Fibroblast of peridontal ligament (primary cell): ENCODE measurements around the gene AACS.
"Not testable (repeated sequence)": the region's sequence is repeated elsewhere in the genome, so short reads cannot be mapped to it uniquely, and the experiment has no call there.

Experiments used
- DNase-seq: peaks from one replicate; pipeline ENCODE4 v3.0.0-alpha.2; 2010; ENCODE audit errors: extremely low read depth

Gene AACS

DNA sequence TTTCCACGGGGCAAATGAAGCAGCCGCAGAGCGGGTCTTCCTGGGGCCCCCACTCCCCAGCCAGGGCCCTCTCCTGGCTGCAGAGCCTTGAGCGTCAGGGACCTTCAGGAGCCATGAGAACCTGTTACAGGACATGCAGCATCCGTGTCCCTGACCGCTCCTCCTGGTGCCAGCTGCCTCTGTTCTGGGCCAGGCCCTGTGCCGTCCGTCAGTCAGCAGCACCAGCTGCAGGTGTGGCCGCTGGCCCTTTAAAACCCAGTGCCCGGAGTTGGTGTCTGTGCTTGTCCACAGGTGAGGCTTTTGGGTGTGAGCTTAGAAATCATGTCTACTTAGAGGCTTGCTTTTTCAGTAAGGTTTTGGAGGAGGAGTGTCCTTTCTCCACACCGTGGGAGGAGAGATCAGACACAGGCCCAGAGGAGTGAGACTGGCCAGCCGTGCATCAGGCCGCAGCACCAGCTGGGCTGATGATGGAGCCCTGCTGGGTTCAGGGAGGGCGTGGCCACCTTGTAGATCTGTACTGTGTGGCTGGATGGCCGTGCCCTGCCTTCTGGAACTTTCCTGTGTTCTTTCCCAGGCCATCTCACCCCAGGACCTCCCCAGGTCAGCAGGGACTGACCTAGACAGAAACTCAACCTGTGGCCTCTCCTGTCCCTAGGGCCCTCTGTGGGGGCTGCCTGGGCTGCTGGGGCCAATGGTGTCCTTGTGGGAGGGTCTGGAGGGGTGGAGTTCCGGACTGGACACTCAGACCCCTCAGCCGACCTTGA is 27.1 kb downstream of the AACS start:
- no peak for DNase-seq

DNA sequence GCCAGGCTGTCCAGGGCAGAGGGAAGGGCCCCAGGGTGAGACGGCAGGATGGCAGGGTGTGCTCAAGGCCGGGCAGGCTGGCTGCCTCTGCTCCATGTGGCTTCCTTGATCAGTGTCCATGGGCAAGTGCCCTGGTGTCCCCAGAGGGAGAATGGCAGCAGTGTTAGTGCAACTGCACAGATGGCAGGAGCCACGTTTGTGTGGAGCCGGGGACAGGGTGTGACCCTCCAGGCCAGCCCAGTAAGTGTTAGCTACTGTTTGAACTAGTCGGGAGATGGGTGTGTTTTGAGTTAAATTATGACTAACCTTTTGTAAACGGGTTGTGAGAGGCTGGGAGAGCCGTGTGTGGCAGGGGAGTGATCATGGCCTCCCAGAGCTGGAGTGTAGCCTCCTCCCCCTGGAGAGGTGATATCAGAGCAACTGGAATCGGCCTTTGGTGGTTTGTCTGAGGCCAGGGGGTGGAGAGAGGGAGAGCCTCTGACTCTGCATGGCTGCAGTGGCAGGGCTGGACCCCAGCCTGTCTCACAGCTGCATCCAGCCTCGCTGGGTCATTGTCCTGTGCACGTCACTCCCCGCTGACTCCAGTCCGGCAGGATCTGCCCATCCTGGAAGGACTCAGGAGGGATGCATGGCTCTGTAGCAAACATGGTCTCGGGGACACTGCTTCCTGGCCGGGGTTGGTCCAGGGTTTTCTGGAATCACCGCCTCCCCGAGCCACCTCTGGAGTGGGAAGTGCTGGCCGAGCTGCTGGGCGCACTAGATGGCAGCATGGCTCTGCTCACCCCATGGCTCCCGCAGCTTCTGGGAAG is 27.8 kb downstream of the AACS start:
- peak; percentile 61 for DNase-seq

- DNase-seq: no peak
Measured at GRCh38 chr12:125093681-125094330, 28.6 kb downstream of the AACS start.

DNA sequence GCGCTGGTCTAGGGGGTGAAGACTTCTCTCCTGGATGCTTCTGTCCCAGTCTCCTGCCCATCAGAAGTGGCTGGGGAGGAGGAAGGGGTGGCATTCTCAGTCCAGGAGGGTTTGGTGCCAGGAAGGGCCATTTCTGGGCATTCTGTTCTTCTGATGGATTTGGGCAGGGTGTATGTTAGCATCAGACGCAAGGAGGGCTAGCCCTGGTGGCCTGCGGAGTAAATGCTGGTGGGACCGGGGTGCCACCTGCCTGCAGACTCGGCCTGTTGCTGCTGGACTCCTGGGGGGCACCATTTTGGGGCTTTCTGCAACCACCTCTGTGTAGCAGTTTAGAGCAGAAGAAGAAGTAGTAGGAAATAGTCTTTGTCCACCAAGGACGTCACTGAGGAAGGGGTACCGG is 31.7 kb downstream of the AACS start:
- DNase-seq: no peak

- no peak for DNase-seq
Measured at GRCh38 chr12:125097427-125097826, 32.2 kb downstream of the AACS start.

DNA sequence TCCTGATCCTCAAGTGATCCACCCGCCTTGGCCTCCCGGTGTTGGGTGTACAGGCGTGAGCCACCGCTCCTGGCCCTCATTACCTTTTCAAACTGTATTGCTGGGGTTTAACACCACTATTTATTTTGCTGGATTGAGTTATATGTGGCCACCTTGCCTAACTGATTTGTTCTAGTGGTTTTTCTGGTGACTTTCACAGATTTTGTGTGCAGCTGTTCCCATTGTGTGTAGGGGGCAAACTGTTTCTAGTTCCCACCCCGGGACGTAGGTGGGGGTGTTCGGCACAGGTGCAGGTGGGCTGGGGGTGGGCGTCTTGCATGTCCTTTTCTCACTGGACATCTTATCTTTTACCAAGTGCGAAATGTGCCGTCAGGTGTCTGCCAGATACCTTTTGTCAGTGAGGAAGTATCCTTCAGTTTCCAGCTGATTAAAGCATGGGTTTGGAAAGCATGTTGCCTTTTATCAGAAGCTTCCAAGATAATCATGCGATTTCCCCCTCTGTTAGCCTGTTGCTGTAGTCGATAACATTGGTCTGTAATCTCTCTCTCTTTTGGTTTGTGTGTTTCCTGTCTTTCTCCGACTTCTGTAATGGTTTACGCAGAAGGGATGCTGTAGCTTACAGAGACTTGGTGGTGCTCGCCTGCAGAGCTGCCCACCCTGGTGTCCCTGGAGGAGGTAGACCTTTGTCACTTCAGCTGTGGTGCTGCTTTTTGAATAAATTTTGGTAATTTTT is 33.6 kb downstream of the AACS start:
- no peak for DNase-seq

DNA sequence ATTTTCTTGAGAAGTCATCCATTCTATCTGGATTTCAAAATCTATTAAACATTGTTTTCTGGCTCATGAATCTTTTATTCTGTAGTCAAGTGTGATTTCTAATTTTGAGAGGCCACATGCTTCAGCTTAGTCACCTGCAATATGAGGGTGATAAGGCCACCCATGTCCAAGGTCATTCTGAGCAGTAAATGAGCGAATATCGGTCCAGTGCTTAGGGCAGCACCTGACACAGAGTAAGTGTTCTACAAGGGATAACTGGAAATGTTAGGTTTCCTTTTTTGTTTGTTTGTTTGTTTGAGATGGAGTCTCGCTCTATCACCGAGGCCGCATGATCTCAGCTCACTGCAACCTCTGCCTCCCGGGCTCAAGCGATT is 34.2 kb downstream of the AACS start:
- no peak for DNase-seq

DNA sequence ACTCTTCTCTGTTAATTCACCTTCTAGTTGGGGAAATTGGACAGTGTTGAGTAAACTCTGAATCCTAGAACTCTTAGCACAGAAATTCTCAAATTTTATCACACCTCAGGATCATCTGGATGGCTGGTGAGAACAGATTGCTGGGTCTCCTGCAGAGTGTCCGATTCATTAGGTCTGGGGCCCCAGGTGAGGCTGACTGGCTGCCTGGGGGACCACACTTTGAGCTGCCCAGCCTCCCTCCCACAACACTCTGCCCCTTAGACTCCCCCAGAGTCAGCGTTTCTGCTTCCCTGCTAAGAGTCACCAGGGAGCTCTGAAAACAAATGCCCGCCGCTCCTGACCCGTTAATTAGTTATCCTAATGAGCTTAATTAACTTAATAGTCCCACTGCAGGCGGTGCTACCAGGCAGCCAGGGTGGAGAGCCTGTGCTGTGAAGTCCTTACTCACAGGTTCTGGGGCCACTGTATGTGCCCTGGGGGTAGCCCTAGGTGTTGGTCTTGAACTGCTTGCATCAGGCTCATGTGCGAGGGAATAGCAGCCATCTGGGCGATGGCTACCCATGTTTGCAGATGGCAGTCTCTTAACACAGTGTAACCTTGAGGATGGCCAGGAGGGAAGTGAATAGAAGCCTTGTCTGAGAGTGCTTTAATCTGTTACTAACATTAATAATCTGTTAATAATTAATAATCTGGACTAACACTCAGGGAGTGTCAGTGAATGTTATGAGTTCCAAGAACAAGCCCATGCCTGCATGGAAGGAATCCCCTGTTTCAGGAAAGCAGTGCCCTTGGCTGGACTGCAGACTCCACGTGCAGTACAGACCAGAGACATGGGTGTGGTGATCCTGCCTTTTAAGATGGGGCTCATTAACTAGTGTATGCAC is 35.6 kb downstream of the AACS start:
- no peak for DNase-seq

DNA sequence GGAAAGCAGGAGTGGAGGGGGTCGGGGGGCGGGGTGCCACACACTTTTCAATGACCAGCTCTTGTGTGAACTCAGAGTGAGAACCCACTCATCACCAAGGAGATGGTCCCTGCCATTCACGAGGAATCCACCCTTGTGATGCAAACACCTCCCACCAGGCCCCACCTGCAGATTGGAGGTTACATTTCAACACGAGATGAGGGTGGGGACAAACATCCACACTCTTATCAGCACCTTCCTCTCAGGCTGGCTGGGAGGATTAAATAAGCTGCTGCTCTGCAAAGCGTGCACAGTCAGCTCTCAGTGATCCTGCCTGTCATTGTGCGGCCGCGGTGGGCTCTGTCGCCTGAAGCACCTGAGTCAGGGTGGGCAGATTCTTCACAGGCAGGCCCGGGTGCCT is 39.7 kb downstream of the AACS start:
- DNase-seq: no peak

GRCh38 chr12:125105600-125105999 is 40.4 kb downstream of the AACS start:
- no peak for DNase-seq

GRCh38 chr12:125110641-125111360 is 45.6 kb downstream of the AACS start:
- DNase-seq: peak; percentile 76

GRCh38 chr12:125111403-125111802 is 46.2 kb downstream of the AACS start:
- DNase-seq: peak; percentile 23

GRCh38 chr12:125112614-125113013 is 47.4 kb downstream of the AACS start:
- not testable (repeated sequence) for DNase-seq

GRCh38 chr12:125113263-125113662 is 48.0 kb downstream of the AACS start:
- DNase-seq: no peak

GRCh38 chr12:125113789-125114188 is 48.6 kb downstream of the AACS start:
- no peak for DNase-seq

DNA sequence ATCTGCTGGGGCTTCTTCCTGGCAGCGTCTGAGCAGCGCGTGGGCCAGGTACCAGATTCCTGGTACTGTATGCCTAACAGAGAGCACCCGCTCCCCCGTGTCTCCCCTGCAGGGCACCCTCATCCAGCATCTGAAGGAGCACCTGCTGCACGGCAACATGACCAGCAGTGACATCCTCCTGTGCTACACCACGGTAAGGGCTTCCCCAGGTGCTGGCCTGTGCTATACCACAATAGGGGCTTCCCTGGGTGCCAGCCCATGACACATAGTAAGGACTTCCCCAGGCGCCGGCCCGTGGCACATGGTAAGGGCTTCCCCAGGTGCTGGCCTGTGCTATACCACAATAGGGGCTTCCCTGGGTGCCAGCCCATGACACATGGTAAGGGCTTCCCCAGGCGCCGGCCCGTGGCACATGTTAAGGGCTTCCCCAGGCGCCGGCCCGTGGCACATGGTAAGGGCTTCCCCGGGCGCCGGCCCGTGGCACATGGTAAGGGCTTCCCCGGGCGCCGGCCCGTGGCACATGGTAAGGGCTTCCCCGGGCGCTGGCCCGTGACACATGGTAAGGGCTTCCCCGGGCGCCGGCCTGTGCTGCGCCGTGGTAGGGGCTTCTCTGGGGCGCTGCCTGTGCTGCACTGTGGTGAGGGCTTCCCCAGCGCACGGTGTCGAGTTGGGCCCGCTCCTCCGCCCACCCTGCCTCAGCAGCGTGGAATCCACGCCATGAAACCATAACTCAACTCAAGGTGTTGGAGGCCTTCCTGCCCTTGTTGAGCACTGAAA is 49.3 kb downstream of the AACS start:
- DNase-seq: no peak

GRCh38 chr12:125120566-125120965 is 55.3 kb downstream of the AACS start:
- DNase-seq: no peak

DNA sequence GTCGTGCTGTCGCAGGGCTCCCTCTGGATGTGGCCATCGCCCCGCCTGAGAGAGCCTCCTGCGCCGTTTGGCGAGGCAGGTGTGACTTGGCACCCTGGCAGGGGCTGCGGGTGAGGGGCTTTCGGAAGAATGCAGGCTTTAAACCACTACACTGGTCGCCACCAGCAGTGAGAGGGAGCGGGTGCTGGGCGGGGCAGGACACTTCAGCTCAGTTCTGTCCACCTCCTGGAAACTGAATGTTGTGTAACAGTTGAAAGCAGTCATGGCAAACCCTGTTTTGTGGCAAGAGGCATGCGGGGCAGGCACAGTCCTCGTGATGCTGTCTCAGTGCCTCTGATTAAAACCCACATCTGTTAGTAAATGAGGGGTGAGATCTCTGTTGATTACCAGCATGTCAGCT is 55.9 kb downstream of the AACS start:
- DNase-seq: no peak

DNA sequence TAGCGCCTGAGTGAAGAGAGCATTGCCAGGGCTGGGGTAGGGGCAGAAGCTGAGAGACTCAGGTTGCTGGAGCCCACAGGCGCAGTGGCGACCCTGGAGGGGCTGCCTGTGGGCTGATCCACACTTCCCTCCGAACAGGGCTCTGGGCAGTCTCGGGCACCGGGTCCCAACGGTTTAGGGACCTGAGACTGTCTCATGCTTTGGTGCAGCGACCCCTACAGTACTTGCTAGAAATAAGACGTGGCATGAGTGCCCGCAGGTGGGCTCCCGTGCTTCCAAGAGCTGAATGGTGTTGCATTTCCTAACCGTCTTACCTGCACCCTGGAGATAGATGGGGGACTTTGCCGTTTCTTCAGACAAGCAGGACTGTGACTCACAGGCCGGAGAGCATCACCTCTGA is 57.4 kb downstream of the AACS start:
- no peak for DNase-seq
